Activated T-cell treated with anti-CD3 and anti-CD28 coated beads, Interleukin-2, amount 50 U/mL, for 48 hours (primary cell): Measurements from ENCODE around the gene IL1RAPL1.
"Not testable (repeated sequence)": the region's sequence is repeated elsewhere in the genome, so short reads cannot be mapped to it uniquely, and the experiment has no call there.

Source experiments
- DNase-seq, 2 experiments: peaks; one replicate each; pipeline ENCODE4 v3.0.0-alpha.2; 2020

Gene IL1RAPL1

DNA sequence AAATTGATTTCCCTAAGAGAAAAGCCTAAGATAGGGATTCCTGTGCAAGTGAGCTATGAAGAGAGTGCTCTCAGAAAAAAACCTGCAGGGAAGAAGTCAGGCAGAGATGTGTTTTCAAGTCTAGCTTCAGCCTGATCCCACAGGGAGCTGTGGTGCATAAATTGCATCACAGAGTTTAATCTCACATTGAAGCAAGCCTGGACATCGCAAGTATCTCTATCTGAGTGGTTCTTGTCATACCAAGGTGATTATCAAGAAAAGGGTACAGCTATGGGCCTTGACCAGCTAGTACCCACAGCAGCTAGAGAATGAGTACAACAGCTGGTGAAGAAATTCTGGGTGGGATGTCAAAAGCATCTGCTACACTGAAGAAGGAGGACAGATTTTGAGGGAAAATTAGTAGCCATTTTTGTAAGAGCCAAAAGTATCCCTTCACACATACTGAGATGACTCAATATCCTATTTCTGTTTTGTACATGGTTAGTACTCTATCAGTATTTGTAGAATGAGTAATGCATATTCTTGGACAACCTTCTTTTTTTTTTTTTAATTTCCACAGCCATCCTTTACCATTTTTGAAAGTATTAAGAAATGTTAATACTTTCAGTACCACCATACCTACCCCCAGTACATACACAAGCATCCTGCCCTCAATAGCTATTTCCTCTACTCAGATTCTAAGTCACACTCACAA is 708.9 kb downstream of the IL1RAPL1 start:
- DNase-seq: no peak

- DNase-seq: no peak
Observed at GRCh38 chrX:29297171-29297800, 710.0 kb downstream of the IL1RAPL1 start.

DNA sequence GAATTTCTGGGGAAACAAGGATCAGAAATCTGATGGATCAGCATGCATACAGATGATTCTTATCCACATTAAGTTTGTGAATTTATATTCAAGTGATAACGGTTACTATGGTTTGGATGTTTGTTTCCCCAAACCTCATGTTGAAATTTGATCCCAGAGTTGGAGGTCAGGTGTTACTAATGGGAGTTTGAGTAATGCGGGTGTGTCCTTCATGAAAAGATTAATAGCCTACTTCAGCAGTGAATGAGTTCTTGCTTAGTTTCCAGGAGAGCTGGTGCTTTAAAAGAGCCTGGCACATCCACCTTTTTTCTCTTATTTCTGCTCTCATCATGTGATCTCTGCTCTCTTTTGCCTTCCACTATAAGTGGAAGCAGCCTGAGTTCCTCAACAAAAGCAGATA is 712.4 kb downstream of the IL1RAPL1 start:
- no peak for DNase-seq

- DNase-seq: no peak
Observed at GRCh38 chrX:29308726-29309125, 721.5 kb downstream of the IL1RAPL1 start.

- DNase-seq: no peak
Observed at GRCh38 chrX:29315931-29316330, 728.7 kb downstream of the IL1RAPL1 start.

DNA sequence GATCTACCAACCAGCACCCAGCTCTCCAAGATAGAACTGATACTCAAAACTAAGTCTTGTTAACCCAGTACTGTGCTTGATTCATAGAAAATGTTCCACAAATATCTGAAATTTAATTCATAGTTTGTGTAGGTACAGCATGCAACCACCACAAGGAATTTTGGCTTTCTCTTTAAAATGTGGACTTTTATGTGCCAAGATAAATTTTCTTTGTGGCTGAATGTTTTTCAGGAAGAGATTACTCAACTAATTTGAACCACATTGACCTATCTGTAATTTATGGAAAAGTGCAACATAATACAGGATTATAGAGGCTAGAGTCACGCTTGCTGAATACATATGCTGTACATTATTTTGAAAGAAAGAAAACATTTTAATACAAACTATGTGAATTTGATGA is 730.8 kb downstream of the IL1RAPL1 start:
- no peak for DNase-seq

DNA sequence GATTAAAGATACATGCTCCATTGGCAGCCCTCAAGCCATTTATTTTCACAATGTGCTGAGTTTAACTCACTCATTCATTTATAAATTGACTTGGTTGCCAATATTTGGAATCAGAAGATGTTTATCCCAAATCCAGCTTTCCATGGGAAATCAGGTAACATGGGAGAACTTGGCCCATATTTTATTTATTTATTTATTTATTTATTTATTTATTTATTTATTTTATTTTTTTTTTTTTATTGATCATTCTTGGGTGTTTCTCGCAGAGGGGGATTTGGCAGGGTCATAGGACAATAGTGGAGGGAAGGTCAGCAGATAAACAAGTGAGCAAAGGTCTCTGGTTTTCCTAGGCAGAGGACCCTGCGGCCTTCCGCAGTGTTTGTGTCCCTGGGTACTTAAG is 745.2 kb downstream of the IL1RAPL1 start:
- not testable (repeated sequence) for DNase-seq

DNA sequence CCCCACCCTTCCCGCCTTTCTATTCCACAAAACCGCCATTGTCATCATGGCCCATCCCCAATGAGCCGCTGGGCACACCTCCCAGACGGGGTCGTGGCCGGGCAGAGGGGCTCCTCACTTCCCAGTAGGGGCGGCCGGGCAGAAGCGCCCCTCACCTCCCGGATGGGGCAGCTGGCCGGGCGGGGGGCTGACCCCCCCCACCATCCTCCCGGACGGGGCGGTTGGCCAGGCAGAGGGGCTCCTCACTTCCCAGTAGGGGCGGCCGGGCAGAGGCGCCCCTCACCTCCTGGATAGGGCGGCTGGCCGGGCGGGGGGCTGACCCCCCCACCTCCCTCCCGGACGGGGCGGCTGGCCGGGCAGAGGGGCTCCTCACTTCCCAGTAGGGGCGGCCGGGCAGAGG is 745.8 kb downstream of the IL1RAPL1 start:
- DNase-seq: not testable (repeated sequence)

GRCh38 chrX:29348288-29348687 is 761.0 kb downstream of the IL1RAPL1 start:
- no peak for DNase-seq

DNA sequence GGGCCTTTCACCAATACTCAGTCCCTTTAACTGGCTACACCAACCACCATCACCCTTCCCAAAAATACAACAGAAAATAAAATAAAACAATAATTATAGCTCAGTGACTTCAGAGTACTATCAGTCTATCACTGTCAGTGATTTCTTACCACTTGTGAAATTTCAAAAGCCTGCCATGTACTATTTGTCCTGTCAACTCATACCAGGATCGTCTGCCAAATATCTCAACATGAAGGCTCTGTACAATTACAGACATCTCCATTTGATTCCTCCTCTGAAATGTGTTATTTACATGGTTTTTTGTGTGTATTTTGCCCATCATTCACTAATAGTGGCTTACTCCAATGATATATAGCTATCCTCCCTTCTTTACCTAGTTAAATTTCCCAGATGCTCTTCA is 772.0 kb downstream of the IL1RAPL1 start:
- no peak for DNase-seq

GRCh38 chrX:29374765-29375164 is 787.5 kb downstream of the IL1RAPL1 start:
- DNase-seq: not testable (repeated sequence)

GRCh38 chrX:29376584-29376983 is 789.3 kb downstream of the IL1RAPL1 start:
- DNase-seq: no peak

DNA sequence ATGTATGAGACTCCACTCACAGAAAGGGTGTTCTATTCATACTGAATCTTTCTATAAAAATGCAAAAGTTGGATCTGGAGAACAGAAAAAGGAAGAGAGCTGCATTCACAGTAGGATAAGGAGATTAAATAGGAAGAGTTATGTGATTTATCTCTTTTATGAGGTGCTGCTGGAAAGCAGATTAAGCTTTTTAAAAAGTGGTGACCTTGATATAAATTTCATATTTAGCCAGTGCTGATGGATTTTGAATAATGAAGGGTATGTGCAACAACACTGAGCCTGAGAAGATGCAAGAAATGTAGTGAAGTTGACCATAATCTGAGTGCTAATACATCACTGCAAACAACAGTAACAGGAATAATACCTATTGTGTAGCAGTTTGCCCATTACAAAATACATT is 795.6 kb downstream of the IL1RAPL1 start:
- DNase-seq: no peak

DNA sequence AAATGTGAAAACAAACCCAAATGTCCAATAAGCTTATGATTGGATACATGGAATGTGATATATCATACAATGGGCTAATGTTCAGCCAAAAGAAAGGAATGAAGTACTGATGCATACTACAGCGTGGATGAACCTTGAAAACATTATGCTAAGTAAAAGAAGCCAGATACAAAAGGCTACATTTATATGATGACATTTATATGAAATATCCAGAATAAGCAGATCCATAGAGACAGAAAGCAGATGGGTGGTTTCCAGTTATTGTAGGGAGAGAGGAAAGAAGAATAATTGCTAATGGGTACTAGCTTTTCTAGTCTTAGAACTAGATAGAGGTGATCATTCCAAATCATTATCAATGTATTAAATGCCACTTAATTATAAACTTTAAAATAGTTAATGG is 801.3 kb downstream of the IL1RAPL1 start:
- no peak for DNase-seq

GRCh38 chrX:29397506-29397905 is 810.3 kb downstream of the IL1RAPL1 start:
- no peak for DNase-seq

DNA sequence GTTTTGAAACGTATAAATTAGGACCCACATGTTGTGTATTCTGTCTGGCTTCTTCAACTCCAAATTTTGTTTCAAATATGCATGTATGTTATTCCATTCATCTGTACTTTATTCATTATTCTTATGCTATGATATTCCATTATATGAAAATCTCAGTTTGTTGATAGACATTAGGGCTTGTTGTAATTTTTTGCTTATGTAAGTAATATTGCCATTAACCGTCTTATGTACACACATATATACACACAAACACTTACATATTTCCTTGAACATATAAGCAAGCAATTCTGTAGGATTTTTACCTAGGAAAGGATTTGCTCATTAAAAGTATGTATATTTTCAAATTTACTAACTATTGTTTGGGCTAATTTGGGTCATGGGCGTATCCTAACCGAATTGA is 820.1 kb downstream of the IL1RAPL1 start:
- DNase-seq: no peak

GRCh38 chrX:29419774-29420553 is 832.7 kb downstream of the IL1RAPL1 start:
- DNase-seq: no peak

GRCh38 chrX:29422034-29422433 is 834.8 kb downstream of the IL1RAPL1 start:
- no peak for DNase-seq

- DNase-seq: no peak
Observed at GRCh38 chrX:29431895-29432294, 844.6 kb downstream of the IL1RAPL1 start.

DNA sequence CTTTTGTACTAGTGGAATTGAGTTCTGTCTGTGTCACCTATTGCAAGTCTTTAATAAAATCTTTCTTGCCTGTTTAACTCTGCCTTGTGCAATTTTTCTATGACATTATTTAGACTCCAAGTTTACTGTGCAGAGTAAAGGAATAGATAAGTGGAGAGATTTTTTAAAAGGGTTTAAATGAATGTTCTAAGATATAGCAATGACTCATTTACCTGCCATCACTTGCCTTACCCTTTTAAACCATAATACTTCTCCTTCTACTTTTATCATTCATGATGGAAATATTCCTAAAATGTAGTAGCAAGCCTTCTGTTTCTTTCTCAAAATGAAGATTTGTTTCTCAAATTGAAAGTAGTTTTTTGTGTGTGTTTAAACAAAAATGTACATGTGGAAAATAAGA is 845.3 kb downstream of the IL1RAPL1 start:
- DNase-seq: no peak

GRCh38 chrX:29434939-29435338 is 847.7 kb downstream of the IL1RAPL1 start:
- no peak for DNase-seq

GRCh38 chrX:29435396-29435795 is 848.1 kb downstream of the IL1RAPL1 start:
- DNase-seq: no peak

GRCh38 chrX:29447867-29448266 is 860.6 kb downstream of the IL1RAPL1 start:
- DNase-seq: no peak

GRCh38 chrX:29453333-29453732 is 866.1 kb downstream of the IL1RAPL1 start:
- DNase-seq: no peak
